HEK293 (cell line): ENCODE data around the gene TDRKH.

ENCODE experiments used
- CTCF ChIA-PET: fragments of 350-600 bp; formaldehyde crosslinking; extraction: SDS; loops from one replicate; lab custom pipeline; 2021; ENCODE audit warnings: antibody characterized with exemption; lab: Yijun Ruan, JAX
- POLR2A ChIA-PET: fragments of 300-600 bp; formaldehyde crosslinking; extraction: SDS; loops from one replicate; lab custom pipeline; 2020; ENCODE audit warnings: antibody characterized with exemption, inconsistent platforms; lab: Yijun Ruan, JAX
- H3K27ac ChIP-seq: fragments of 200-500 bp; sonication (Bioruptor generic); 2 replicates; pipeline ENCODE4 v1.5.1; 2014; ENCODE audit warnings: low read depth, low read length, control low read depth, inconsistent platforms; ENCODE audit errors: extremely low read depth
- H3K36me3 ChIP-seq, 2 experiments: fragments of 200-500 bp in 1 of 2; sonication (Bioruptor generic) in 1 of 2; 1 replicate in 1 of 2; 2 replicates in 1 of 2; pipeline ENCODE4 v1.5.1; 2014 to 2017; ENCODE audit warnings: inconsistent platforms in 2 of 2, low read length in 2 of 2; ENCODE audit not compliant: control insufficient read depth in 2 of 2, insufficient read depth in 1 of 2
- H3K4me1 ChIP-seq: fragments of 200-500 bp; sonication (Bioruptor generic); 2 replicates; pipeline ENCODE4 v1.5.1; 2014; ENCODE audit warnings: mild to moderate bottlenecking, low read length, inconsistent platforms; ENCODE audit not compliant: control insufficient read depth, insufficient read depth
- H3K4me3 ChIP-seq: 2 replicates; pipeline ENCODE4 v1.5.1; 2011; ENCODE audit warnings: low read depth, mild to moderate bottlenecking, control low read depth, low read length, moderate library complexity
- H3K9me3 ChIP-seq: fragments of 200-500 bp; sonication (Bioruptor generic); 2 replicates; pipeline ENCODE4 v1.5.1; 2014; ENCODE audit warnings: low read depth, low read length, inconsistent platforms; ENCODE audit not compliant: control insufficient read depth, insufficient read depth
- MYNN ChIP-seq: fragments of 450-650 bp; formaldehyde crosslinking; IDR thresholded peaks from 2 replicates; pipeline ENCODE4 v1.5.1; 2016; ENCODE audit warnings: missing biosample characterization, missing genetic modification characterization, borderline replicate concordance
- REST ChIP-seq: fragments of 450-650 bp; formaldehyde crosslinking; IDR thresholded peaks from 2 replicates; pipeline ENCODE4 v1.5.1; 2016; ENCODE audit warnings: missing biosample characterization, missing genetic modification characterization
- YY1 ChIP-seq: fragments of 450-650 bp; formaldehyde crosslinking; IDR thresholded peaks from 2 replicates; pipeline ENCODE4 v1.5.1; 2018; ENCODE audit warnings: missing biosample characterization, missing genetic modification characterization
- ZBTB48 ChIP-seq: fragments of 450-650 bp; formaldehyde crosslinking; IDR thresholded peaks from 2 replicates; pipeline ENCODE4 v1.5.1; 2016; ENCODE audit warnings: missing biosample characterization, missing genetic modification characterization
- ZBTB7A ChIP-seq: fragments of 450-650 bp; formaldehyde crosslinking; IDR thresholded peaks from 2 replicates; pipeline ENCODE4 v1.5.1; 2016; ENCODE audit warnings: low read depth, missing biosample characterization, missing genetic modification characterization
- ZFHX2 ChIP-seq: fragments of 450-650 bp; formaldehyde crosslinking; conservative IDR thresholded peaks from 2 replicates; pipeline ENCODE4 v1.5.1; 2016; ENCODE audit warnings: missing biosample characterization, missing genetic modification characterization
- ZFP3 ChIP-seq: fragments of 450-650 bp; formaldehyde crosslinking; IDR thresholded peaks from 2 replicates; pipeline ENCODE4 v1.5.1; 2016; ENCODE audit warnings: low read depth, missing biosample characterization, missing genetic modification characterization
- ZNF121 ChIP-seq: fragments of 450-650 bp; formaldehyde crosslinking; IDR thresholded peaks from 2 replicates; pipeline ENCODE4 v1.5.1; 2016; ENCODE audit warnings: missing biosample characterization, missing genetic modification characterization
- ZNF133 ChIP-seq: fragments of 450-650 bp; formaldehyde crosslinking; IDR thresholded peaks from 2 replicates; pipeline ENCODE4 v1.5.1; 2016; ENCODE audit warnings: missing biosample characterization, missing genetic modification characterization
- ZNF16 ChIP-seq: fragments of 450-650 bp; formaldehyde crosslinking; IDR thresholded peaks from 2 replicates; pipeline ENCODE4 v1.5.1; 2016; ENCODE audit warnings: low read depth, missing biosample characterization, missing genetic modification characterization
- ZNF184 ChIP-seq: fragments of 450-650 bp; IDR thresholded peaks from 2 replicates; pipeline ENCODE4 v1.5.1; 2018; ENCODE audit warnings: missing biosample characterization, mild to moderate bottlenecking, missing genetic modification characterization
- ZNF214 ChIP-seq: fragments of 450-650 bp; formaldehyde crosslinking; IDR thresholded peaks from 2 replicates; pipeline ENCODE4 v1.5.1; 2017; ENCODE audit warnings: missing biosample characterization, mild to moderate bottlenecking, missing genetic modification characterization, borderline replicate concordance
- ZNF391 ChIP-seq: fragments of 450-650 bp; formaldehyde crosslinking; IDR thresholded peaks from 2 replicates; pipeline ENCODE4 v1.5.1; 2016; ENCODE audit warnings: low read depth, missing biosample characterization, missing genetic modification characterization, borderline replicate concordance
- ZNF404 ChIP-seq: fragments of 450-650 bp; formaldehyde crosslinking; IDR thresholded peaks from 2 replicates; pipeline ENCODE4 v1.5.1; 2017; ENCODE audit warnings: missing biosample characterization, missing genetic modification characterization
- ZNF416 ChIP-seq: fragments of 450-650 bp; formaldehyde crosslinking; IDR thresholded peaks from 2 replicates; pipeline ENCODE4 v1.5.1; 2016; ENCODE audit warnings: missing biosample characterization, missing genetic modification characterization
- ZNF433 ChIP-seq: fragments of 450-650 bp; formaldehyde crosslinking; IDR thresholded peaks from 2 replicates; pipeline ENCODE4 v1.5.1; 2016; ENCODE audit warnings: missing biosample characterization, missing genetic modification characterization, low read depth
- ZNF544 ChIP-seq: fragments of 450-650 bp; formaldehyde crosslinking; IDR thresholded peaks from 2 replicates; pipeline ENCODE4 v1.5.0; 2017; ENCODE audit warnings: missing biosample characterization, missing genetic modification characterization
- ZNF585B ChIP-seq: fragments of 450-650 bp; formaldehyde crosslinking; IDR thresholded peaks from 2 replicates; pipeline ENCODE4 v1.5.1; 2016; ENCODE audit warnings: missing biosample characterization, missing genetic modification characterization
- ZNF623 ChIP-seq: fragments of 450-650 bp; formaldehyde crosslinking; IDR thresholded peaks from 2 replicates; pipeline ENCODE4 v1.5.1; 2016; ENCODE audit warnings: missing biosample characterization, missing genetic modification characterization
- ZNF639 ChIP-seq: fragments of 450-650 bp; formaldehyde crosslinking; IDR thresholded peaks from 2 replicates; pipeline ENCODE4 v1.5.1; 2016; ENCODE audit warnings: missing biosample characterization, missing genetic modification characterization
- ZNF692 ChIP-seq: fragments of 450-650 bp; formaldehyde crosslinking; IDR thresholded peaks from 2 replicates; pipeline ENCODE4 v1.5.1; 2016; ENCODE audit warnings: missing biosample characterization, missing genetic modification characterization
- ZNF776 ChIP-seq: fragments of 450-650 bp; formaldehyde crosslinking; IDR thresholded peaks from 2 replicates; pipeline ENCODE4 v1.5.0; 2017; ENCODE audit warnings: missing biosample characterization, missing genetic modification characterization, borderline replicate concordance
- TF ChIP-seq, protein P1 (sequence below): fragments of 450-650 bp; formaldehyde crosslinking; IDR thresholded peaks from 2 replicates; pipeline ENCODE4 v1.5.1; 2016; ENCODE audit warnings: missing biosample characterization, missing genetic modification characterization
- TF ChIP-seq, protein P2 (sequence below): fragments of 450-650 bp; formaldehyde crosslinking; optimal IDR thresholded peaks from 2 replicates; pipeline ENCODE3; 2016; ENCODE audit warnings: missing biosample characterization, mild to moderate bottlenecking, missing genetic modification characterization

TDRKH gene

DNA sequence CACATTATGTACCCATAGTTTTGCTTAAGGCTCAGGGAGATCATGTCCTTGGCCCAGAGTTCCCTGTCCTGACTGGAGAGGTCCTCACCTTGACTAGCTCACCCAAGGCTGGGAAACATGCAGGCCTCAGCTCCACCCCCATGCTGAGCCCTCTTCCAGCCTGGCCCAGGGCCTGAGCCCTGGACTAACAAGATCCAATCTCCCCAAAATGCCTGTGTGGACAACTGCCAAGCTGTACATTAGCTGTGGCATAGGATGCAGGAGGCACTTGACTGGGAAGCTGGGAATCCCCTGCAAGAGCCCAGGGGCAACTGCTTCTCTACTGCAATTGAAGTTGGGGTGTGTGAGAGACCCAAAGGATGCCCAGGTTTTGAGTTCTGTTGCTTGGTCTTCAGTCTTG is 12.9 kb upstream of the TDRKH start (continued):
- no peak for TF ChIP-seq ZNF391 (tag by site-specific recombination)
- TF ChIP-seq ZBTB48 (tag by site-specific recombination): no peak
- TF ChIP-seq, protein P1, sequence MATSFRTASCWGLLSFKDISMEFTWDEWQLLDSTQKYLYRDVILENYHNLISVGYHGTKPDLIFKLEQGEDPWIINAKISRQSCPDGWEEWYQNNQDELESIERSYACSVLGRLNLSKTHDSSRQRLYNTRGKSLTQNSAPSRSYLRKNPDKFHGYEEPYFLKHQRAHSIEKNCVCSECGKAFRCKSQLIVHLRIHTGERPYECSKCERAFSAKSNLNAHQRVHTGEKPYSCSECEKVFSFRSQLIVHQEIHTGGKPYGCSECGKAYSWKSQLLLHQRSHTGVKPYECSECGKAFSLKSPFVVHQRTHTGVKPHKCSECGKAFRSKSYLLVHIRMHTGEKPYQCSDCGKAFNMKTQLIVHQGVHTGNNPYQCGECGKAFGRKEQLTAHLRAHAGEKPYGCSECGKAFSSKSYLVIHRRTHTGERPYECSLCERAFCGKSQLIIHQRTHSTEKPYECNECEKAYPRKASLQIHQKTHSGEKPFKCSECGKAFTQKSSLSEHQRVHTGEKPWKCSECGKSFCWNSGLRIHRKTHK (tag by site-specific recombination): no peak
- no peak for TF ChIP-seq ZNF404 (tag by site-specific recombination)
- TF ChIP-seq ZNF16: no peak

- H3K4me1 ChIP-seq: no peaks in the 10 kb centered on the region
- POLR2A ChIA-PET: no interaction called here
- TF ChIP-seq MYNN (tag by site-specific recombination) (no peak), ZNF623 (tag by site-specific recombination) (no peak), ZNF585B (no peak), ZNF391 (tag by site-specific recombination) (no peak), ZNF776 (tag by site-specific recombination) (no peak), ZNF133 (tag by site-specific recombination) (no peak), ZNF692 (tag by site-specific recombination) (no peak), ZNF416 (tag by site-specific recombination) (no peak), ZNF433 (tag by site-specific recombination) (no peak), ZNF544 (no peak), ZNF184 (tag by site-specific recombination) (no peak), ZNF214 (tag by site-specific recombination) (no peak), REST (tag by site-specific recombination) (no peak), ZNF639 (tag by site-specific recombination) (no peak), ZNF121 (tag by site-specific recombination) (no peak), ZBTB7A (tag by site-specific recombination) (no peak), YY1 (tag by site-specific recombination) (no peak), ZFHX2 (no peak), ZFP3 (tag by site-specific recombination) (no peak)
- TF ChIP-seq, protein P2, sequence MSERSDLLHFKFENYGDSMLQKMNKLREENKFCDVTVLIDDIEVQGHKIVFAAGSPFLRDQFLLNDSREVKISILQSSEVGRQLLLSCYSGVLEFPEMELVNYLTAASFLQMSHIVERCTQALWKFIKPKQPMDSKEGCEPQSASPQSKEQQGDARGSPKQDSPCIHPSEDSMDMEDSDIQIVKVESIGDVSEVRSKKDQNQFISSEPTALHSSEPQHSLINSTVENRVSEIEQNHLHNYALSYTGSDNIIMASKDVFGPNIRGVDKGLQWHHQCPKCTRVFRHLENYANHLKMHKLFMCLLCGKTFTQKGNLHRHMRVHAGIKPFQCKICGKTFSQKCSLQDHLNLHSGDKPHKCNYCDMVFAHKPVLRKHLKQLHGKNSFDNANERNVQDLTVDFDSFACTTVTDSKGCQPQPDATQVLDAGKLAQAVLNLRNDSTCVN (tag by site-specific recombination): no peak
- TF ChIP-seq, all 188 proteins: peak for 0
- Histone ChIP-seq H3K4me3 (no peak overlapping the region), H3K36me3 (no peaks in the 10 kb centered on the region), H3K9me3 (no peaks in the 10 kb centered on the region), H3K27ac (no peak overlapping the region)
- CTCF ChIA-PET: interaction anchor here (0.6 kb wide), 2 partner anchors 34 to 291 kb away, joined by 3 to 4 read pairs; partner anchors contain the start of gene CGN
Observed at GRCh38 chr1:151802372-151802771, 12.1 kb upstream of the TDRKH start.
